Middle frontal gyrus (tissue), 1 donor: ENCODE measurements around the gene PTPN5.

ENCODE experiments used
- DNase-seq: peaks from one replicate; pipeline ENCODE4 v3.0.0-alpha.2; 2015; ENCODE audit warnings: low spot score; ENCODE audit errors: extremely low spot score

PTPN5 gene

GRCh38 chr11:18743365-18743764 lies 48.2 kb downstream of the PTPN5 start:
- no peak for DNase-seq

GRCh38 chr11:18741783-18742182 lies 49.8 kb downstream of the PTPN5 start:
- DNase-seq, result no peak

- no peak for DNase-seq
Measured at GRCh38 chr11:18739685-18740084, 51.9 kb downstream of the PTPN5 start.

- DNase-seq, result no peak
Measured at GRCh38 chr11:18737642-18738041, 54.0 kb downstream of the PTPN5 start.

- no peak for DNase-seq
Measured at GRCh38 chr11:18736590-18737148, 54.9 kb downstream of the PTPN5 start.

- no peak for DNase-seq
Measured at GRCh38 chr11:18733202-18733601, 58.4 kb downstream of the PTPN5 start.

- no peak for DNase-seq
Measured at GRCh38 chr11:18731949-18732821, 59.4 kb downstream of the PTPN5 start.

GRCh38 chr11:18731441-18731840 lies 60.2 kb downstream of the PTPN5 start:
- no peak for DNase-seq

GRCh38 chr11:18730020-18730419 lies 61.6 kb downstream of the PTPN5 start:
- no peak for DNase-seq

- no peak for DNase-seq
Measured at GRCh38 chr11:18729426-18729825, 62.2 kb downstream of the PTPN5 start.

GRCh38 chr11:18728658-18729057 lies 62.9 kb downstream of the PTPN5 start:
- DNase-seq, result no peak

- DNase-seq, result no peak
Measured at GRCh38 chr11:18727479-18728236, 63.9 kb downstream of the PTPN5 start.

GRCh38 chr11:18726040-18726439 lies 65.6 kb downstream of the PTPN5 start, which contains the start of gene IGSF22:
Gene IGSF22 (minus strand): TSS chr11:18726188. CDS start chr11:18724236, 1,952 bp downstream.
- no peak for DNase-seq

GRCh38 chr11:18723991-18724390 lies 67.6 kb downstream of the PTPN5 start:
- DNase-seq, result peak; percentile 53

GRCh38 chr11:18722293-18722637 lies 69.3 kb downstream of the PTPN5 start:
- no peak for DNase-seq

GRCh38 chr11:18721561-18722292 lies 69.9 kb downstream of the PTPN5 start:
- DNase-seq, result no peak

GRCh38 chr11:18720808-18721560 lies 70.6 kb downstream of the PTPN5 start:
- no peak for DNase-seq

GRCh38 chr11:18720091-18720807 lies 71.3 kb downstream of the PTPN5 start:
- DNase-seq, result peak; percentile 61

- no peak for DNase-seq
Measured at GRCh38 chr11:18715476-18715875, 76.1 kb downstream of the PTPN5 start.

GRCh38 chr11:18714443-18714780 lies 77.2 kb downstream of the PTPN5 start:
- no peak for DNase-seq
